Measurements from ENCODE around the gene RCBTB2.
"Not testable (repeated sequence)": the region's sequence is repeated elsewhere in the genome, so short reads cannot be mapped to it uniquely, and the experiment has no call there.

RCBTB2 gene

DNA sequence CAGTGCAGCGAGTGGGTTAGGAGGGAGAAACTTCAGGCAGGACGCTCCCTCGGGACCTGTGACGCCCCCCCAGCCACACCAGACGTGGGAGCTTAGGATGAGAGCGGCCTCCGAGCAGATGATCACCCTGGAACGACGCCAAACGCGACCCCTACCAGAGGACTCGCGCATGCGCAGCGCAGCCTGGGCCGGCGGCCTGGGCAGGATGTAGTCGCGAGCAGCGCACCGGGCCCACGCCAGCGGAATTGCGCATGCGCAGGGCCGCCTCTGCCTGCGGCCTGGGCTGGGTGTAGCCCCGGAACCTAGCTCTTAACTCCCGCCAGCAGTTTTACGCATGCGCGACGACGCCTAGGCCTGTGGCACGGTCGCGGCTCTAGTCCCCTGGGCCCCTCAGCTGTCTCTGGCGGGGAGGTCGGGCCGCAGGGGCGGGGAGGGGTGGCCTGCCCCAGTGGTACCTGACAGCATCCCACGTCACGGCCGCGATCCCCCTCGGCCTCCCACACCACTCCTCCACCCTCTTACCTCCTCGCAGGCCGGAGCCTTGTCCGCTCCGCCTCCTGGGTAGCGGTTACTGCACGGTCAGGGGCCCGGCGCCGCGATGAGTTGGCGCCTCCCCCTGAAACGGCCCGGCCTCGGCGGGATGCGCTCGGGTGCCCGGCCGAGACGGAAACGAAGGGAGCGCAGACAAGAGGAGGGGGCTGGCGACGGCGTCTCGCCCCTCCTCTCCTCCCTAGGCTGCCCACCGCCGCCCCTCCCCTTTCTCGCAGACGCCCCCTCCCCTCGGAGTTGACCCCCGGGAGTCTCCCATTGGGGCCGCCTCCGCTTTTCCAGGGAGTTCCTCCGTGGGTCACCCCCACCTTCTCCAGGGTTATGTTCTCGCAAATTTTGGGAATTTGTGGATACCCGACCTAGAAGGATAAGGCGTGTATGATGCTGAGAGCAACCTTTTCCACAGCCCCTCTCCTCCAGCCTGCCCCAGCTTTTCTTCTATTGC, at the start of gene RCBTB2:
RCBTB2 (minus strand) TSS at position 575 of the 994 bp plus-strand sequence. CDS start 11,141 bp downstream, outside the sequence.
- DNase-seq (ENCODE audit: low read depth) = peak; percentile 99
- H3K4me3 ChIP-seq (ENCODE audit: low read depth, low read length) = peak within 1 kb of the TSS; percentile 67
- TF ChIP-seq, protein P1, sequence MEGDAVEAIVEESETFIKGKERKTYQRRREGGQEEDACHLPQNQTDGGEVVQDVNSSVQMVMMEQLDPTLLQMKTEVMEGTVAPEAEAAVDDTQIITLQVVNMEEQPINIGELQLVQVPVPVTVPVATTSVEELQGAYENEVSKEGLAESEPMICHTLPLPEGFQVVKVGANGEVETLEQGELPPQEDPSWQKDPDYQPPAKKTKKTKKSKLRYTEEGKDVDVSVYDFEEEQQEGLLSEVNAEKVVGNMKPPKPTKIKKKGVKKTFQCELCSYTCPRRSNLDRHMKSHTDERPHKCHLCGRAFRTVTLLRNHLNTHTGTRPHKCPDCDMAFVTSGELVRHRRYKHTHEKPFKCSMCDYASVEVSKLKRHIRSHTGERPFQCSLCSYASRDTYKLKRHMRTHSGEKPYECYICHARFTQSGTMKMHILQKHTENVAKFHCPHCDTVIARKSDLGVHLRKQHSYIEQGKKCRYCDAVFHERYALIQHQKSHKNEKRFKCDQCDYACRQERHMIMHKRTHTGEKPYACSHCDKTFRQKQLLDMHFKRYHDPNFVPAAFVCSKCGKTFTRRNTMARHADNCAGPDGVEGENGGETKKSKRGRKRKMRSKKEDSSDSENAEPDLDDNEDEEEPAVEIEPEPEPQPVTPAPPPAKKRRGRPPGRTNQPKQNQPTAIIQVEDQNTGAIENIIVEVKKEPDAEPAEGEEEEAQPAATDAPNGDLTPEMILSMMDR (IDR thresholded peaks at IDR 0.05; ENCODE audit: insufficient read depth, low read depth, low read length, missing control alignments) = no peak

DNA sequence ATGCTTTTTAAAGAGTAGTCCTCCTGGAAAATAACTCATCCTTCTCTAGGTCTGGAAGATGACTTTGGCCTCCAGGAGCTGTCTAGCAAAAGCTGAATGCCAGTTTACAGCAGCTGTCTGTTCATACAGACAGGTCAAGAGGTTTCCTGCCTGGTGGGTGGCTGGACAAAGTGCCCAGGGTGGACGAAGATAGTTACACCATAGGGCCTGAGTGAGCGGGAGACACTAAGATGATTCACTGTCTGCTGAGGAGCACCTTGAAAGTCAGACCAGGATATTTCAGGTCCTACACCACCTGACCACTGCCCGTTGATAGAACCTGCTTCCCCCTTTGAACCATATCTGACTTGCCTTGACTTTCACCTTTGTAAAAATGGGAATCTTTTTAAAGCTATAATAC, 49.2 kb upstream of the RCBTB2 start:
- no peak overlapping the region for H3K4me3 ChIP-seq (ENCODE audit: low read depth, low read length)
- DNase-seq (ENCODE audit: low read depth) = no peak
- TF ChIP-seq, protein P1 (IDR thresholded peaks at IDR 0.05; ENCODE audit: insufficient read depth, low read depth, low read length, missing control alignments) = no peak

DNA sequence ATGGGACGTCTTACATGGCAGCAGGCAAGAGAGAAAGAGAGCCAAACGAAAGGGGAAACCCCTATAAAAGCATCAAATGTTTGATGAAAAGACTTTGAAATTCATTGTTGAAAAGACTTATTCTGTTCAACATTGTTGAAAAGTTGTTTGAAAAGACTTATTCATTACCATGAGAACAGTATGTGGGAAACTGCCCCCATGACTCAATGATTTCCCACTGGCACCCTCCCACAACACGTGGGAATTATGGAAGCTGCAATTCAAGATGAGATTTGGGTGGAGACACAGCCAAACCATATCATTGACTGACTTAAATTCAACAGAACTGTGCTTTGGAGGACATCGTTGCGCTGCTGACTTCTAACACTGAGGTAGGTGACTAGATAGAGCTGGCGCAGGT, 48.0 kb upstream of the RCBTB2 start:
- H3K4me3 ChIP-seq (ENCODE audit: low read depth, low read length) = no peak overlapping the region
- no peak for DNase-seq (ENCODE audit: low read depth)
- TF ChIP-seq, protein P1 (IDR thresholded peaks at IDR 0.05; ENCODE audit: insufficient read depth, low read depth, low read length, missing control alignments) = no peak

DNA sequence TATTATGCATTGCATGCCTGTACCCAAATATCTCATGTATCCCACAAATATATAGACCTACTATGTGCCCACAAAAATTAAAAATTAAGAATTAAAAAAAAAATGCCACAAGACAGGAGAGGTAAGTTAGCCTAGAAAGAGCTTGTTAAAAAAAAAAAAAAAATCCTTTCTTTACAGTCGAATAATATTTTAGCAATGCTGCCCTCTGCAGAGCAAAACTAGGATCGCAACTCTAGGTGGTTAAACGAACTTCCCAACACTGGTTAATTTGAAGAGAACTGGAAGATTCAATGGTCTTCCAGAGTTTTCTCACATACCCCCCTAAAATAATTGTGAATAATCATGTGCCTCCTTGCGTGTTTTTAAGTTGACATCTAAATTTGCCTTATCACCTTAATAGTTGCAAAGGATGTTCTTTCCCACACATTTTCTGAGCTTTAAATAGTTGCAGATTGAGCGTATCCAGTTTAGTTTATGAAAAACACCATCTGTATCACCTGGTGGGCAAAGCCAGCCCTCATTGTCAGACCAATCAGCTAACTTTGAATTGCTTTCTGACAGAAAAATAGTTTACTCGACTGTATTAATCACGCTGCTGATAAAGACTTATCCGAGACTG, 47.4 kb upstream of the RCBTB2 start:
- H3K4me3 ChIP-seq (ENCODE audit: low read depth, low read length) = no peak overlapping the region
- peak; percentile 76 for DNase-seq (ENCODE audit: low read depth)
- TF ChIP-seq, protein P1 (IDR thresholded peaks at IDR 0.05; ENCODE audit: insufficient read depth, low read depth, low read length, missing control alignments) = peak; percentile 65

DNA sequence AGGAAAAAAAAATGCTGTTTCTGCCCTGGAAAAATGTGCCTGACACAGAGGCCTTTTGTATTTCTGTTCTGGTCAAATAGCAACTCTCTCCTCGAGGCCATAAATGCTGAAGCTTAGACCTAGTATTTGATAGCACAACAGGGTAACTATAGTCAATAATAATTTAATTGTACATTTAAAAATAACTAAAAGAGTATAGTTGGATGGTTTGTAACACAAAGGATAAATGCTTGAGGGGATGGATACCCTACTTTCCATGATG, 47.0 kb upstream of the RCBTB2 start:
- H3K4me3 ChIP-seq (ENCODE audit: low read depth, low read length) = not testable (repeated sequence)

DNA sequence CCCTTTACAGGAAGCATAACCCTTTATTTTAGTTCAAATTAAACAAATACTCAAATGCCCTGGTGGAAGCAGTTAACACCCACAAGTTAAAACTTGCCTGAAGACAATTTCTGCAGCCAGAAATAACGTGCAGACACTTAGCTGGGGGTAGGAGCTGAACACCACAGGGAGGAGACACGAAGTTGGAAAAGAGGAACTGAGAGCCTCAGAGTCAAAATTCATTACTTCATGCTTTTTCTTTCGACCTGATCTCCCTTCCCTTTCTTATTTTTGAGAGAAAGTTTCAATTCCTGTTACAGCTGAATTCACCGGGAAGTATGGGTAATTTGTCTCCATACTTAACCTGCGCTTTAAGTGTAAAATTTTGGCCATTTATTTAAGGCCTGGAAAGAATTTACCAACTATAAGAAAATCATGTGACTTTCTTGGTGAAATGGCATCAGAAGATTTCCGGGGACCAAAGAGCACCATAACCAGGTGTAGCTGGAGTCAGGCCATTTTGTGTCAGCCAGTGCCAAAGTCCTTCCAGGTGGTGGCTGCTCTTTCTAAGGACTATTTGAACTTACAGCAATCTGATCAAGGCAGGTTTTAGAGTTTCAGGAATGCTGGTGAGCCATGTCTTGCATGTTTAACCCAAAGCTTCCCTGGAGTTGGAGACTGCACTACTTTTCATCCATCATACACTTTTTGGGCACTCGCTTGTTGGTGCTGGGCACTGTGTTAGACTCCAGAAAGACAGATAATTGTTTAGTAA, 46.5 kb upstream of the RCBTB2 start:
- peak; percentile 94 for DNase-seq (ENCODE audit: low read depth)
- H3K4me3 ChIP-seq (ENCODE audit: low read depth, low read length) = peak overlapping the region; percentile 29
- TF ChIP-seq, protein P1 (IDR thresholded peaks at IDR 0.05; ENCODE audit: insufficient read depth, low read depth, low read length, missing control alignments) = no peak

More for the DNA sequence above, 47.0 kb upstream of the RCBTB2 start:
- DNase-seq (ENCODE audit: low read depth) = not testable (repeated sequence)
